Pons (tissue), 1 donor: ENCODE measurements around the gene RNU5B-1.
"Not testable (repeated sequence)": the region's sequence is repeated elsewhere in the genome, so short reads cannot be mapped to it uniquely, and the experiment has no call there.

Experiments used
- DNase-seq: peaks from one replicate; pipeline ENCODE4 v3.0.0-alpha.2; 2016; ENCODE audit warnings: low spot score

The RNU5B-1 gene

DNA sequence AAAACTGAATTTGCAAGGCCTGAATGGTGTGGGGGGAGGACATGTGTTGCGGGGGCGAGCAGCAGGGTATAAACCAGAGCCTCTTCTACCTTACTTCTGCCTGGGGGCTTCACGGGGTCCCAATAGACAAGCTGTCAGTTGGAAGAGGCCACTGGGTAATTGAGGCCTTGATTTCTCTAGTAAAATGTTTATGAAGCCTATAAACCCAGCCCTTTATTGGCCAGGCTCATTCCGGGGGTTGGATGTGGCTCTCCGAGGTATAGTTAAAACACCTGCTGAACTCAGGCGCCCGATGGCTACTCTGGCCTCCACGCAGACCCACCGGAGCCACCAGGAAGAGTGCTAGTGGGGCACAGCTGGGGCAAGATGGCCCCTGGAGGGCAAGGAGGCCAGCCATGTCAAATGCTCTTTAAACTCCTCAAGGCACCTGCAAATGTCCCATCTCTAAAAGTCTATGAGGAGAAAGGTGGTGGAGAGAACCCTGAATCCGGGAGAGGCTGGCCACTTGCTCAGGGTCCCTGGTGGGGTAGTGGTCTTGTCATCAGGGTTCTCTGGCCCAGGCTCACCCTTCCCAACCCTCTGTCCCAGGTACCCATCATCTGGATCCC, 39.0 kb downstream of the RNU5B-1 start:
- DNase-seq: no peak

DNA sequence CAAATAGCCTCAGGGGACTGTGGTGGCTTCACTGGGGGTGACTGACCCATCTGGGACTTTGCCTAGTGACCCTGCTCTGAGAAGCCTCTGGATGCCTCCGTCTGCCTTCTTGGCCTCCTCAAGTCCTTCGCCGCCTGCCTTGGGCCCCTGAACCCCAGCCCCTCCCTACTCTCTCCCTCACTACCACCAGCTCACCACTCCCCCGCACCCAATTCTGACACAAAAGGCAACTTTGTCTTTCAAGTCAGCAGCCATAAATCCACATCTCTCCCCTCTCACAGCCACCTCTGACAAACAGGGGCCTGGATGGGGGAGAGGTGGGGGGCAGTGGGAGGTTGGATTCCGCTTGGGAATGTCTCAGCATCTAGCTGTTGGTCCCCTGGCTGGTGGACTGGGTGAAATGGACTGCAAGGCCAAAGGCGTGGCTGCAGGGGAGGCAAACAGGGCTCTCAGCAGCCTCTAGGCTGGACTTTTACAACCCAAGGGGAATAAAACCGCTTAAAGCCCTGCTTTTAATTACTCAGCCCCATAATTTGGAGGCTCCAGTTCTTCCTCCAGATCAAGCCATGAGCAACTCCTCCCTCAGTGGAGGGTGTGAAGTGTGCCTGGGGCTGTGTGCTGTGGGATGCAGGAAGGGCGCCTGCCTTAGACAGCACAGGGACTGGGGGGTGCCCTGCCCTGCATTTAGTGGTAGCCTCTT, 39.9 kb downstream of the RNU5B-1 start:
- no peak for DNase-seq

DNA sequence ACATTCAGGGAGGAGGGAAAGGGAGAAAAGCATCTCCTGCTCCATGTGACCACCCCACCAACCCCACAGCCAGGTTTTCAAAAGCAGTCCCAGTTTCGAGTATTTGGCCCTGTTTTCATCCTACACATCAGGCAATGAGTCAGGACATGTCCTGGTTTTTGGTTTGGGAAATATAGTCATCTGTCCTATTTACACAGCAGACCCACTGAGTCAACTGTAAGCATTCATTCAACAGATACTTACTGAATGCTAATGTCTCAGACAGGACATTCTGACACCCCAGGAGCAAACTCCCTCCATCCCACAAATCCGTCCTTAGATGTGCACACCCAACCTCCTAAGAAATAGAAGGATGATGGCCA, 40.4 kb downstream of the RNU5B-1 start:
- DNase-seq: no peak

DNA sequence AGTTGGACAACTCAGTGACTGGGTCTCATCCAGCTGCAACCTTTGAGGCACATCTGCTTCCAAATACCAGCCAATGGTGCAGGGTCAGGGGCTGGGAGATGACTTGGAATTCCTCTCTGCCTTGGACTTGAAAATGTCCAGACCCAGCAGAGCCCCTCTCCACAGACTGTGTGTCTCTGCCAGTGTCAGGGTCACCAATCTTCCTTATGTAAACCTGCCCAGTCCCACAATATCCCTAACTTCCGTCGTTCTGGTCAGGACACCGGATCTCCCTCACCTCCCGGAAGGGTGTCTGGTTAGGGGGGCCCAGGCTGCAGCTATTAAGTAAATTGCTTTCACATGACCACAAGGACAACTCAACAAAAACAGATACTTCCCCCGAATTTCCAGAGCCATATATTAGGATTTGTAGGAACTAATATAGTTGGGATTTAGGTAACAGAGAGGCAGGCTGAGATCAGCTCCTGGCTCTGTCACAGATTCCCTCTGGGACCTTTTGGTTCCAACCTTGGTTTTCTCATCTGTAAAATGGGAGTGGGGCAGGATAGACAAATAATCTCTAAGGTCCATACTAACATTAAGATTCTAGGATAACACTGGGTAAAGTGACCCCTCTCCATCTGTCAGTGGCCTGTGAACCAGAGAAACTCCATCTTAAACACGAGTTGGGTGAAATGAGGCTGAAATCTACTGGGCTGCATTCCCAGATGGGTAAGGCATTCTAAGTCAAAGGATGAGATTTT, 42.5 kb downstream of the RNU5B-1 start:
- DNase-seq: no peak

DNA sequence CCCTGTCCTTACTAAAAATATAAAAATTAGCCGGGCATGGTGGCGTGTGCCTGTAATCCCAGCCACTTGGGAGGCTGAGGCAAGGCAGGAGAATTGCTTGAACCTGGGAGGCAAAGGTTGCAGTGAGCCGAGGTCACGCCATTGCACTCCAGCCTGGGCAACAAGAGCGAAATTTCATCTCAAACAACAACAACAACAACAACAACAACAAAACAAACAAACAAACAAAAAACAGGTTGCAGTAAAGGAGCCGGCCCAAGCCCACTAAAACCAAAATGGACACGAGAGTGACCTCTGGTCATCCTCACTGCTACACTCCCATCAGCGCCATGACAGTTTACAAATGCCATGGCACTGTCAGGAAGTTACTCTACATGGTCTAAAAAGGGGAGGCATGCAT, 43.3 kb downstream of the RNU5B-1 start:
- DNase-seq: not testable (repeated sequence)

DNA sequence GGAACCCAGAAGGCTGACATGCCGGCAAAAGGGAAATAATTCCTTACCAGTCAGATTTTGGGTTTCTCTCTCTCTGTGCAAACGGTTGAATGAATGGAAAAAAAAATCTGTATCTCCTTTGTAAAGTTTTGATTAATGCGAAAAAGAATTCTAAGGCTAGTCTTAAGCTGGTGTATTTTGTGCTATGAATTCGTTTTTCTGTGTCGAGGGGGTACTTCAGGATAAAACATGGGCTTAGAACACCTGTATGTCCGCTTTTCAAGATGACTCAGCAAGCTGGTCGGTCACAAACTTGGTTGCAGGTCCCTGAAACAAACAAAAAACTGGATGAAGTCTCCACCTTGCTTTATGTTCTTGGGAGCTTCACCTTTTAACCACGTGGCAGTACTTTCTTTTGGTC, 44.9 kb downstream of the RNU5B-1 start:
- DNase-seq: no peak

DNA sequence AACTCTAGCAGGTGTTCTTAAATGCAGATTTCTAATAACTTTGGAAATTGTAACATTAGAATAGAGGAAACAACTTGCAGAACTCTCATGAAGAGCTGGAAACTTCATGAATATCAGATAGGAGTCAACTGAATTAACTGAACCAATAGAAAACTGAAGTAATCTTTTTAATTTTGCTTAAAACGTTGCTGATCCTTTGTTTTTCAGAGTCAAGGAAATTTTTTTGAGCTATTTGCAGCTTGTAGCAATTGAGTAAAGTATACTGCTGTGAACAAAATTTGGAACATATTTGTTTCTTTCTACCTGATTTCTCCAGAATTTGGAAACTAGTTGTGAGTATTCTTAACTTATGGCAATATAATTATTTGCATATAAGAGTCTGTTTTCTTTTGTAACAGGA, 47.5 kb downstream of the RNU5B-1 start:
- DNase-seq: not testable (repeated sequence)
